Tibial artery (tissue), 4 donors: ENCODE measurements around the gene NSD1.
A peak's percentile ranks its signal among the peaks of the same experiment; 100 is the strongest.

Source experiments
- DNase-seq, 2 donors: peaks; one replicate each; pipeline ENCODE4 v3.0.0-alpha.2; 2019
- H3K27ac ChIP-seq, 2 donors: fragments of 200-600 bp; sonication (generic) in 1 of 2; 1 replicate in 1 of 2; 2 replicates in 1 of 2; pipeline ENCODE4 v1.5.1; 2018 to 2019; ENCODE audit warnings: mild to moderate bottlenecking in 1 of 2
- H3K27me3 ChIP-seq, 2 donors: fragments of 200-600 bp; sonication (generic) in 1 of 2; one replicate each; pipeline versions ENCODE4 v1.5.1 to v1.6.0; 2016 to 2019
- H3K36me3 ChIP-seq, 3 donors: fragments of 200-600 bp; sonication (generic) in 2 of 3; one replicate each; pipeline ENCODE4 v1.5.1; 2016 to 2019; ENCODE audit warnings: mild to moderate bottlenecking in 2 of 3
- H3K4me1 ChIP-seq, 4 donors: fragments of 200-600 bp; sonication (generic) in 2 of 4; 1 replicate in 3 of 4; 2 replicates in 1 of 4; pipeline ENCODE4 v1.5.1; 2016 to 2019
- H3K4me3 ChIP-seq, 2 donors: fragments of 200-600 bp; sonication (generic) in 1 of 2; 1 replicate in 1 of 2; 2 replicates in 1 of 2; pipeline ENCODE4 v1.5.1; 2018 to 2019; ENCODE audit warnings: mild to moderate bottlenecking in 2 of 2
- H3K9me3 ChIP-seq, 3 donors: fragments of 200-600 bp; sonication (generic) in 1 of 3; one replicate each; pipeline ENCODE4 v1.5.1; 2016 to 2019
- intact Hi-C: fragments of 100-400 bp; cut with DNase I; formaldehyde crosslinking; loops from one replicate; pipeline ENCODE4 v1.15.0; 2023; ENCODE audit warnings: low total_unique reads
- TF ChIP-seq, protein P1 (sequence below), 2 experiments: fragments of 200-600 bp in 1 of 2; fragments of 450-650 bp in 1 of 2; IDR thresholded peaks; one replicate each; pipeline ENCODE4 v1.5.1; 2017 to 2019; ENCODE audit warnings: antibody characterized with exemption in 2 of 2, mild to moderate bottlenecking in 1 of 2, moderate library complexity in 1 of 2

Gene NSD1

GRCh38 chr5:177232358-177232757 lies 98.8 kb downstream of the NSD1 start:
- peaks cover 7 to 19% (median 17%) of the 10 kb centered on the region in 3 donors for H3K36me3 ChIP-seq
- intact Hi-C loops, result loop anchor here (2.0 kb wide), 1 partner anchor 54 kb away; no protein-coding TSS in a partner anchor
- no peak overlapping the region for H3K4me3 ChIP-seq
- DNase-seq, result no peak
- no peaks in the 10 kb centered on the region for H3K27me3 ChIP-seq
- peak overlapping the region in 1 of 2 donors; percentile 3 for H3K27ac ChIP-seq
- peaks cover 0 to 30% (median 18%) of the 10 kb centered on the region in 4 donors for H3K4me1 ChIP-seq
- TF ChIP-seq, protein P1, sequence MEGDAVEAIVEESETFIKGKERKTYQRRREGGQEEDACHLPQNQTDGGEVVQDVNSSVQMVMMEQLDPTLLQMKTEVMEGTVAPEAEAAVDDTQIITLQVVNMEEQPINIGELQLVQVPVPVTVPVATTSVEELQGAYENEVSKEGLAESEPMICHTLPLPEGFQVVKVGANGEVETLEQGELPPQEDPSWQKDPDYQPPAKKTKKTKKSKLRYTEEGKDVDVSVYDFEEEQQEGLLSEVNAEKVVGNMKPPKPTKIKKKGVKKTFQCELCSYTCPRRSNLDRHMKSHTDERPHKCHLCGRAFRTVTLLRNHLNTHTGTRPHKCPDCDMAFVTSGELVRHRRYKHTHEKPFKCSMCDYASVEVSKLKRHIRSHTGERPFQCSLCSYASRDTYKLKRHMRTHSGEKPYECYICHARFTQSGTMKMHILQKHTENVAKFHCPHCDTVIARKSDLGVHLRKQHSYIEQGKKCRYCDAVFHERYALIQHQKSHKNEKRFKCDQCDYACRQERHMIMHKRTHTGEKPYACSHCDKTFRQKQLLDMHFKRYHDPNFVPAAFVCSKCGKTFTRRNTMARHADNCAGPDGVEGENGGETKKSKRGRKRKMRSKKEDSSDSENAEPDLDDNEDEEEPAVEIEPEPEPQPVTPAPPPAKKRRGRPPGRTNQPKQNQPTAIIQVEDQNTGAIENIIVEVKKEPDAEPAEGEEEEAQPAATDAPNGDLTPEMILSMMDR (IDR thresholded peaks at IDR 0.05), result no peak
- H3K9me3 ChIP-seq, result no peaks in the 10 kb centered on the region

DNA sequence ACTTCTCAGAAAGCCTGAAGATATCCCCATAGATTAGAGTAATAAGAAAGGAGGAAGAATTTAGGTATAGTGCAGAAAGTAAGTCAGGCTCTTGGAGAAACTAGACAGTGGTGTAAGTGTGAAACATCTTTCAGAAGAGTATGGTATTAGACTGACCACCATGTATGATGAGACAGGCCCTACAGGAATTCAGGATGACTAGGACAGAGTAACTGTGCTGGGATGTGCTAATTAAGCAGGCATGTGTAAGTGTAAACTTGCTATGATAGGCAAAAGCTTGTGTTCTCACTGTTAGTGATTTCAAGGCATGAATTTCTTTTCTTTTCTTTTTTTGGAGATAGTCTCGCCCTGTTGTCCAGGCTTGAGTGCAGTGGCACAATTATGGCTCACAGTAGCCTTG lies 99.2 kb downstream of the NSD1 start:
- Histone ChIP-seq H3K27me3 (no peaks in the 10 kb centered on the region), H3K4me3 (no peak overlapping the region), H3K9me3 (no peaks in the 10 kb centered on the region), H3K4me1 (peaks cover 0 to 30% (median 18%) of the 10 kb centered on the region in 4 donors), H3K36me3 (peaks cover 7 to 23% (median 21%) of the 10 kb centered on the region in 3 donors), H3K27ac (peak overlapping the region in 1 of 2 donors; percentile 3)
- TF ChIP-seq, protein P1 (IDR thresholded peaks at IDR 0.05), result no peak
- no peak for DNase-seq
- intact Hi-C loops, result loop anchor here (2.0 kb wide), 1 partner anchor 54 kb away; no protein-coding TSS in a partner anchor

DNA sequence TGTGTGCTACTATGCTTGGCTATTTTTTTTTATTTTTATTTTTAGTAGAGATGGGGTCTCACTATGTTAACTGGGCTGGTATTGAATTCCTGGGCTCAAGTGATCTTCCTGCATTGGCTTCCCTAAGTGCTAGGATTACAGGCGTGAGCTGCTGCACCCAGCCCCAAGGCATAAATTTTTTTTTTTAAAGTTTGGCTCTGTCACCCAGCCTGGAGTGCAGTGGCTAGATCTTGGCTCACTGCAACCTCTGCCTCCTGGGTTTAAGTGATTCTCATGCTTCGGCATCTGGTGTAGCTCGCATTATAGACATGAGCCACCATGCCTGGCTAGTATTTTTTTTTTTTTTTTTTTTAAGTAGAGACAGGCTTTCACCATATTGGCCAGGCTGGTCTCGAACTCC lies 99.6 kb downstream of the NSD1 start:
- Histone ChIP-seq H3K27me3 (no peaks in the 10 kb centered on the region), H3K27ac (peak overlapping the region in 1 of 2 donors; percentile 3), H3K36me3 (peaks cover 10 to 28% (median 24%) of the 10 kb centered on the region in 3 donors), H3K4me3 (no peak overlapping the region), H3K4me1 (peaks cover 0 to 30% (median 18%) of the 10 kb centered on the region in 4 donors), H3K9me3 (no peaks in the 10 kb centered on the region)
- TF ChIP-seq, protein P1 (IDR thresholded peaks at IDR 0.05), result no peak
- intact Hi-C loops, result loop anchor here (2.0 kb wide), 1 partner anchor 54 kb away; no protein-coding TSS in a partner anchor
- no peak for DNase-seq

DNA sequence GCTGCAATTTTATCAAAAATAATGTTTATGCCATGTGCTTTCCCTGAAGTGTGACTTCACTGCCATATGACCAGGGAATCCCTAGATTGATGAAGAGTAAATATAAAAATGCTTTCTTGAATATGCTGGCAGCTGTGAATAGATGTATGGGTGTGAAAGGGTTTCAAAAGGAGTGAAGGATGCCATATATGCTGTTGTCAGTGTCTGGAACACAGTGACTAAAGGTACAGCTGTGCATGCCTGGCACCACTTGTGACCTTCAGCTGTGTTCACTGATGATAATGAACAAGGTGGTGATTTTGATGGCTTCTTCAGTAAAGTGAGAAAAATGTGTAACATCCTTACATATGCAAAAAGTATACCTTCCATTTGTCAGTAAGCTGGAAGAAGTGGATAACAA lies 100.2 kb downstream of the NSD1 start:
- Histone ChIP-seq H3K27ac (no peak overlapping the region), H3K4me1 (peaks cover 0 to 30% (median 18%) of the 10 kb centered on the region in 4 donors), H3K27me3 (no peaks in the 10 kb centered on the region), H3K36me3 (peaks cover 15 to 34% (median 28%) of the 10 kb centered on the region in 3 donors), H3K4me3 (no peak overlapping the region), H3K9me3 (no peaks in the 10 kb centered on the region)
- TF ChIP-seq, protein P1 (IDR thresholded peaks at IDR 0.05), result no peak
- DNase-seq, result no peak
- intact Hi-C loops, result loop anchor here (2.0 kb wide), 1 partner anchor 55 kb away; no protein-coding TSS in a partner anchor

DNA sequence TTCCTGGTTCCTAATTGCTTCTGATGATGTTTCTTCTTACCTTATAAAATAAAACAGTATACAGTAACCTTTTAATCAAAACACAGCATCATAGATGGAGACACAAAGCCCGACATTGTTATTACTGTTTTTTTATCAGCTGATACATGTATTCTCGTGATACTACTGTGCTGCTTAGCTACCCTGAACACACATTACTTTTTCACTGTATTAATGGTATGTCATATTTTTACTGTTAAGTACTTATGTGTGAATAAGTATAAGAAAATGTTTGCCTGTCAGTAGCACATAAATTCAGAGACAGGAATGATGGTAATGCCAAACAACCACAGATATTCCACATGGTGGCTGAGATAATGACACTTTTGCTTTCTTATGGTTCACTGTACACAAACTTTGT lies 101.3 kb downstream of the NSD1 start:
- intact Hi-C loops, result no loop called here

More for the DNA sequence above, 101.3 kb downstream of the NSD1 start:
- DNase-seq, result no peak
- Histone ChIP-seq H3K4me1 (peaks cover 0 to 30% (median 18%) of the 10 kb centered on the region in 4 donors), H3K4me3 (no peak overlapping the region), H3K36me3 (peaks cover 25 to 41% (median 37%) of the 10 kb centered on the region in 3 donors), H3K27ac (no peak overlapping the region), H3K9me3 (no peaks in the 10 kb centered on the region), H3K27me3 (no peaks in the 10 kb centered on the region)
- TF ChIP-seq, protein P1 (IDR thresholded peaks at IDR 0.05), result no peak
